Tibial artery (tissue), 4 donors: ENCODE measurements around the gene ARHGEF7.

Source experiments
- DNase-seq, 2 donors: peaks; one replicate each; pipeline ENCODE4 v3.0.0-alpha.2; 2019
- H3K27ac ChIP-seq, 2 donors: fragments of 200-600 bp; sonication (generic) in 1 of 2; 1 replicate in 1 of 2; 2 replicates in 1 of 2; pipeline ENCODE4 v1.5.1; 2018 to 2019; ENCODE audit warnings: mild to moderate bottlenecking in 1 of 2
- H3K27me3 ChIP-seq, 2 donors: fragments of 200-600 bp; sonication (generic) in 1 of 2; one replicate each; pipeline versions ENCODE4 v1.5.1 to v1.6.0; 2016 to 2019
- H3K36me3 ChIP-seq, 3 donors: fragments of 200-600 bp; sonication (generic) in 2 of 3; one replicate each; pipeline ENCODE4 v1.5.1; 2016 to 2019; ENCODE audit warnings: mild to moderate bottlenecking in 2 of 3
- H3K4me1 ChIP-seq, 4 donors: fragments of 200-600 bp; sonication (generic) in 2 of 4; 1 replicate in 3 of 4; 2 replicates in 1 of 4; pipeline ENCODE4 v1.5.1; 2016 to 2019
- H3K4me3 ChIP-seq, 2 donors: fragments of 200-600 bp; sonication (generic) in 1 of 2; 1 replicate in 1 of 2; 2 replicates in 1 of 2; pipeline ENCODE4 v1.5.1; 2018 to 2019; ENCODE audit warnings: mild to moderate bottlenecking in 2 of 2
- H3K9me3 ChIP-seq, 3 donors: fragments of 200-600 bp; sonication (generic) in 1 of 3; one replicate each; pipeline ENCODE4 v1.5.1; 2016 to 2019
- intact Hi-C: fragments of 100-400 bp; cut with DNase I; formaldehyde crosslinking; loops from one replicate; pipeline ENCODE4 v1.15.0; 2023; ENCODE audit warnings: low total_unique reads
- TF ChIP-seq, protein P1 (sequence below), 2 experiments: fragments of 200-600 bp in 1 of 2; fragments of 450-650 bp in 1 of 2; IDR thresholded peaks; one replicate each; pipeline ENCODE4 v1.5.1; 2017 to 2019; ENCODE audit warnings: antibody characterized with exemption in 2 of 2, mild to moderate bottlenecking in 1 of 2, moderate library complexity in 1 of 2

The ARHGEF7 gene

DNA sequence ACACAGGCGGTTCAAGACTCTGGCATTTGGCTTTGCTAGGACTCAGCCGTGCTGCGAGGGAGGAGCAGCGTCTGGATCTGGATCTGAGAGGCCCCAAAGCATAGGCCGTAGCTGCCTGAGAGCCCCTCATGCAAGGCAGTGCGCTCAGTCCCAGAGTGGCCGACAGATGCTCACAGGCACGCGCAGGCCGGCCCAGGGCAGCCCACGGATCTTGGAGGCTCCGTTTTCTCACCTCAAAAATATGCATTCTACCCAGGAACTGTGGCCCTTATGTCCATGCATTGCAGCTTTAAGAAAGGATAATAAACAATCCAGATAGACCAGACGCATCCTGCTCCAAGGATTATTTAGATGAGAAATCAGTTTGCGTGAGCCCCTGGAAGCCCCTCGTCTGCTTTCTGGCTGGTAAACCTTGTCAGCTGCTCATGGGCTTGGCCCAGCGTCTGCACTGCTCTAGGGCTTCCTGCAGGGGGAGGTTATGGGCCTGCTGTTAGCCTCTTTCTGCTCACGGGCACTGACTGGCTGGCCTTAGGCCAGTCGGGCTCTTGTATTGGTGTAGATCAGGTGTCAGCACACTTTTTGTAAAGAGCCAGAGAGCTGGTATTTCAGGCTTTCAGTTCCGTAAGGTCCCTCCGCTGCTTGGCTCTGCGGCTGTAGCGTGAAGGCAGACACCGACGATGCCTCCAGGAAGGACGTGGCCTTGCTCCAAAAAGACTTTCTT, 229.5 kb downstream of the ARHGEF7 start:
- peaks cover 25 to 28% (median 25%) of the 10 kb centered on the region in 3 donors for H3K36me3 ChIP-seq
- no peak overlapping the region for H3K27ac ChIP-seq
- intact Hi-C loops, result no loop called here
- H3K4me1 ChIP-seq, result no peaks in the 10 kb centered on the region
- no peaks in the 10 kb centered on the region for H3K27me3 ChIP-seq
- no peaks in the 10 kb centered on the region for H3K9me3 ChIP-seq
- no peak for DNase-seq
- TF ChIP-seq, protein P1, sequence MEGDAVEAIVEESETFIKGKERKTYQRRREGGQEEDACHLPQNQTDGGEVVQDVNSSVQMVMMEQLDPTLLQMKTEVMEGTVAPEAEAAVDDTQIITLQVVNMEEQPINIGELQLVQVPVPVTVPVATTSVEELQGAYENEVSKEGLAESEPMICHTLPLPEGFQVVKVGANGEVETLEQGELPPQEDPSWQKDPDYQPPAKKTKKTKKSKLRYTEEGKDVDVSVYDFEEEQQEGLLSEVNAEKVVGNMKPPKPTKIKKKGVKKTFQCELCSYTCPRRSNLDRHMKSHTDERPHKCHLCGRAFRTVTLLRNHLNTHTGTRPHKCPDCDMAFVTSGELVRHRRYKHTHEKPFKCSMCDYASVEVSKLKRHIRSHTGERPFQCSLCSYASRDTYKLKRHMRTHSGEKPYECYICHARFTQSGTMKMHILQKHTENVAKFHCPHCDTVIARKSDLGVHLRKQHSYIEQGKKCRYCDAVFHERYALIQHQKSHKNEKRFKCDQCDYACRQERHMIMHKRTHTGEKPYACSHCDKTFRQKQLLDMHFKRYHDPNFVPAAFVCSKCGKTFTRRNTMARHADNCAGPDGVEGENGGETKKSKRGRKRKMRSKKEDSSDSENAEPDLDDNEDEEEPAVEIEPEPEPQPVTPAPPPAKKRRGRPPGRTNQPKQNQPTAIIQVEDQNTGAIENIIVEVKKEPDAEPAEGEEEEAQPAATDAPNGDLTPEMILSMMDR (IDR thresholded peaks at IDR 0.05), result no peak
- H3K4me3 ChIP-seq, result no peak overlapping the region

DNA sequence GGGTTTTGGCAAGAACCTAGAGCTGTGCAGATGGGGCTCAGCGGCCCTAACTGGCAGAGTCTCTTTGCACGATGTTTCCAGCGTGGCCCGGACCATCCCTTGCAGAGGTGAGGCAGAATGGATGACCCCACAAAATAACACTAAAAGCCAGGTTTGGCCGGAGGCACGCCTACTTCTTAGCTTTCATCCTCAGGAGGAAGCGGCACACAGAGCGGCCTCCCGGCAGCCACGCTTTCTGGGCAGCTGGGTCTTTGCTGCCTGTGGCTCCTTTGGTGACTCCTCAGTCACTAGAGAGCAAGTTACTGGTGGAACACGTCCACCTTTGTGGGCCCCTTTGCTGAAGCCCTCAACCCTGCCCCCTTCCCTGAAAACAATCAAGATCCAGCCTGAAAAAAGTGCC, 230.6 kb downstream of the ARHGEF7 start:
- DNase-seq, result no peak
- Histone ChIP-seq H3K4me3 (no peak overlapping the region), H3K27me3 (no peaks in the 10 kb centered on the region), H3K36me3 (peaks cover 23 to 25% (median 25%) of the 10 kb centered on the region in 3 donors), H3K9me3 (no peaks in the 10 kb centered on the region), H3K27ac (no peak overlapping the region), H3K4me1 (no peaks in the 10 kb centered on the region)
- TF ChIP-seq, protein P1 (IDR thresholded peaks at IDR 0.05), result no peak
- intact Hi-C loops, result no loop called here

DNA sequence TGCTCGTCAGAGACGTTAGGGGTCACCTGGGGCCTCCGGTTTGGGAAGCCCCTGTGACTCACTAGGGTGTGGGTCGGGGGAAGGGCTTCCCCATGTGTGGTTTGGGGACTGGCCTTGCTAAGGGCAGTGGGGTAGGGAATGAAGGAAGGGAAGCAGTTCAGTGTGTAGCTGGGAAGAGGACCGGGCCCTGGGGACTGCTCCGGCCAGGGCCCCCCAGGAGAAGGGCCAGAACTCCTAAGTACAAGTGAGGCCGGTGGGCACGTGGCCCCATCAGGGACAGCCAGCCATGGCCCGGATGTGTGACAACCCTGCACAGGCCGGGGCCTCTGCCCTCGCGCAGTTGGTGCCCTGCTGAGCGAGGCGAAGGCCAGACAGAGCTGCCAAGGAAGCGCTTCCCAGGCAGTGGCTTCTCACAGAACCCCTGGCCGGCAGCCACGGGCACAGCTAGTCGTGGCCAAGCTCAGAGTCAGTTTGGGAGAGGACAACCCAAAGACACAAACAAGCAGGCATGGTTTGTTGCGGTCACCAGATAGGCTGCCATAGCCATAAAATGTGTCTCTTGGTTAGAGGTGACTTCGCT, 231.1 kb downstream of the ARHGEF7 start:
- intact Hi-C loops, result no loop called here
- DNase-seq, result no peak
- H3K27me3 ChIP-seq, result no peaks in the 10 kb centered on the region
- no peaks in the 10 kb centered on the region for H3K9me3 ChIP-seq
- peaks cover 23 to 25% (median 25%) of the 10 kb centered on the region in 3 donors for H3K36me3 ChIP-seq
- no peak overlapping the region for H3K4me3 ChIP-seq
- TF ChIP-seq, protein P1 (IDR thresholded peaks at IDR 0.05), result no peak
- no peaks in the 10 kb centered on the region for H3K4me1 ChIP-seq
- H3K27ac ChIP-seq, result no peak overlapping the region

DNA sequence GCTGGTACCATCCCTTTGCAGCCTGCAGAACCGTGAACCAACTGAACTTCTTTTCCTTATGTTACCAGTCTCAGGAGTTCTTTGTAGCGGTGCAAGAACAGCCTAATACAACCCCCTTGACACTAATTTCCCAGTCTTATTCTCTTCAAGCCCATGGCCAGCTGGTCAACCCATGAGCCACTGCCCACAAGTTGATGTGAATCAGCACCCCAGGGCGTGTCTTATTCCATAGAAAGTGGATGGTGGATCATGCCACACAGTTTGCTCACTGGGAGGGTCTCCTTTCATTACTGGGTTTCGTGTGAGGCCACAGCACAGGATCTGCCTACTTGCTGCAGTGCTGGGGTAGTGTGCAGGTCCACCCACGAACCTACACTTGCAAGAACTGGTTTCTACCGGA, 232.3 kb downstream of the ARHGEF7 start:
- no peaks in the 10 kb centered on the region for H3K27me3 ChIP-seq
- H3K9me3 ChIP-seq, result no peaks in the 10 kb centered on the region
- H3K4me3 ChIP-seq, result no peak overlapping the region
- peaks cover 19 to 25% (median 23%) of the 10 kb centered on the region in 3 donors for H3K36me3 ChIP-seq
- intact Hi-C loops, result no loop called here
- DNase-seq, result no peak
- no peaks in the 10 kb centered on the region for H3K4me1 ChIP-seq
- TF ChIP-seq, protein P1 (IDR thresholded peaks at IDR 0.05), result no peak
- H3K27ac ChIP-seq, result no peak overlapping the region

DNA sequence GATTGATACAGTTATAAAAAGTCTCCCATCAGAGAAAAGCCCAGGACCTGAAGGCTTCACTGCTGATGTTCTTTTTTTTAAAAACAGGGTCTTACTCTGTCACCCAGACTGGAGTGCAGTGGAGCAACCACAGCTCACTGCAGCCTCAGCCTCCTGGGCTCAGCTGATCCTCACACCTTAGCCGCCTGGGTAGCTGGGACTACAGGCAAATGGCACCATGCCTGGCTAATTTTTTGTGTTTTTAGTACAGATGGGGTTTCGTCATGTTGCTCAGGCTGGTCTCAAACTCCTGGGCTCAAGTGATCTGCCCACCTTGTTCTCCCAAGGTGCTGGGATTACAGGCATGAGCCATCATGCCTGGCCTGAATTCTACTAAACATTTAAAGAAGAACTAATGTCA, 238.4 kb downstream of the ARHGEF7 start:
- intact Hi-C loops, result no loop called here
- Histone ChIP-seq H3K36me3 (no peaks in the 10 kb centered on the region), H3K4me1 (no peaks in the 10 kb centered on the region), H3K4me3 (no peak overlapping the region), H3K27me3 (no peaks in the 10 kb centered on the region), H3K27ac (no peak overlapping the region), H3K9me3 (no peaks in the 10 kb centered on the region)
- DNase-seq, result no peak
- TF ChIP-seq, protein P1 (IDR thresholded peaks at IDR 0.05), result no peak
